GM12878 (cell line): ENCODE data around the gene ZBTB7B.

Experiments used
- BHLHE40 ChIP-seq, 2 experiments: fragments of 450-650 bp in 1 of 2; IDR thresholded peaks; 2 replicates each; pipeline ENCODE4 v1.6.1; 2011 to 2017; ENCODE audit warnings: low read depth in 2 of 2, borderline replicate concordance in 1 of 2, improper control_type of control experiment in 1 of 2, low read length in 1 of 2, mild to moderate bottlenecking in 1 of 2
- CHD4 ChIP-seq: fragments of 200-600 bp; sonication (generic); IDR thresholded peaks from 2 replicates; pipeline ENCODE4 v1.6.1; 2016; ENCODE audit warnings: mild to moderate bottlenecking
- EGR1 ChIP-seq, 2 experiments: IDR thresholded peaks; 1 replicate in 1 of 2; 2 replicates in 1 of 2; pipeline ENCODE4 v1.6.1; 2011 to 2012; ENCODE audit warnings: low read depth in 2 of 2, low read length in 2 of 2, borderline replicate concordance in 1 of 2, mild to moderate bottlenecking in 1 of 2, moderate library complexity in 1 of 2
- NR2C2 ChIP-seq: IDR thresholded peaks from 2 replicates; pipeline ENCODE4 v1.6.1; 2011; ENCODE audit warnings: borderline replicate concordance, low read depth; ENCODE audit not compliant: control insufficient read depth, insufficient read length
- POLR2AphosphoS5 ChIP-seq: IDR thresholded peaks from 2 replicates; pipeline ENCODE4 v1.6.1; 2011; ENCODE audit warnings: mild to moderate bottlenecking, low read length, inconsistent platforms
- RFX5 ChIP-seq: IDR thresholded peaks from 2 replicates; pipeline ENCODE4 v1.6.1; 2011; ENCODE audit warnings: low read depth, low read length, improper control_type of control experiment
- SRF ChIP-seq, 2 experiments: IDR thresholded peaks; 2 replicates each; pipeline ENCODE4 v1.6.1; 2011; ENCODE audit warnings: low read depth in 2 of 2, low read length in 2 of 2, mild to moderate bottlenecking in 1 of 2, moderate library complexity in 1 of 2
- TCF12 ChIP-seq: IDR thresholded peaks from 2 replicates; pipeline ENCODE4 v1.6.1; 2011; ENCODE audit warnings: low read depth, mild to moderate bottlenecking, low read length
- WRNIP1 ChIP-seq: IDR thresholded peaks from 2 replicates; pipeline ENCODE4 v1.6.1; 2011; ENCODE audit warnings: low read depth, low read length, improper control_type of control experiment, borderline replicate concordance
- TF ChIP-seq, protein P1 (sequence below), 3 experiments: IDR thresholded peaks in 2 of 3; conservative IDR thresholded peaks in 1 of 3; 2 replicates each; pipeline ENCODE4 v1.5.1; 2011; ENCODE audit warnings: low read depth in 3 of 3, low read length in 3 of 3, mild to moderate bottlenecking in 3 of 3, control low read depth in 2 of 3, moderate library complexity in 2 of 3, inconsistent platforms in 1 of 3, mixed read lengths in 1 of 3; ENCODE audit not compliant: control insufficient read depth in 2 of 3, insufficient read depth in 1 of 3; ENCODE audit errors: extremely low read depth in 1 of 3

- TF ChIP-seq RFX5 = no peak
- TF ChIP-seq, protein P1, sequence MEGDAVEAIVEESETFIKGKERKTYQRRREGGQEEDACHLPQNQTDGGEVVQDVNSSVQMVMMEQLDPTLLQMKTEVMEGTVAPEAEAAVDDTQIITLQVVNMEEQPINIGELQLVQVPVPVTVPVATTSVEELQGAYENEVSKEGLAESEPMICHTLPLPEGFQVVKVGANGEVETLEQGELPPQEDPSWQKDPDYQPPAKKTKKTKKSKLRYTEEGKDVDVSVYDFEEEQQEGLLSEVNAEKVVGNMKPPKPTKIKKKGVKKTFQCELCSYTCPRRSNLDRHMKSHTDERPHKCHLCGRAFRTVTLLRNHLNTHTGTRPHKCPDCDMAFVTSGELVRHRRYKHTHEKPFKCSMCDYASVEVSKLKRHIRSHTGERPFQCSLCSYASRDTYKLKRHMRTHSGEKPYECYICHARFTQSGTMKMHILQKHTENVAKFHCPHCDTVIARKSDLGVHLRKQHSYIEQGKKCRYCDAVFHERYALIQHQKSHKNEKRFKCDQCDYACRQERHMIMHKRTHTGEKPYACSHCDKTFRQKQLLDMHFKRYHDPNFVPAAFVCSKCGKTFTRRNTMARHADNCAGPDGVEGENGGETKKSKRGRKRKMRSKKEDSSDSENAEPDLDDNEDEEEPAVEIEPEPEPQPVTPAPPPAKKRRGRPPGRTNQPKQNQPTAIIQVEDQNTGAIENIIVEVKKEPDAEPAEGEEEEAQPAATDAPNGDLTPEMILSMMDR (IDR thresholded peaks at IDR 0.05 in 2 of 3, conservative IDR thresholded peaks at IDR 0.05 in 1 of 3; ENCODE audit: control insufficient read depth in 2 of 3, extremely low read depth in 1 of 3, insufficient read depth in 1 of 3, low read depth in 3 of 3, low read length in 3 of 3) = no peak
- TF ChIP-seq SRF (IDR thresholded peaks at IDR 0.05; ENCODE audit: low read depth in 2 of 2, low read length in 2 of 2) = no peak
- TF ChIP-seq EGR1 (IDR thresholded peaks at IDR 0.05; ENCODE audit: borderline replicate concordance in 1 of 2, low read depth in 2 of 2, low read length in 2 of 2) = no peak
- TF ChIP-seq POLR2AphosphoS5 = no peak
- no peak for TF ChIP-seq NR2C2
- no peak for TF ChIP-seq CHD4
- TF ChIP-seq BHLHE40 (IDR thresholded peaks at IDR 0.05; ENCODE audit: borderline replicate concordance in 1 of 2, low read depth in 2 of 2, low read length in 1 of 2) = no peak
- no peak for TF ChIP-seq WRNIP1
- no peak for TF ChIP-seq TCF12
These were observed 64.2 kb downstream of the ZBTB7B start for GRCh38 chr1:155066777-155067176.
